IMR-90 (cell line): ENCODE data around the gene TRABD. TPM values are rescaled to one million over a fixed set of nuclear protein-coding genes. Genes with fewer than 3 reads are reported as not detected.

Experiments
- ATAC-seq: fragments of 200-7000 bp; cut with Tn5 transposase; 2 replicates; pipeline ENCODE4 v1.9.1; 2020; ENCODE audit warnings: low read depth, mild to moderate bottlenecking, moderate library complexity
- BruUV-seq: library from RNA; stranded (reverse); fragments of 400-500 nt; replicated peaks from 2 replicates; lab custom pipeline; 2021; lab: Mats Ljungman, UMichigan
- CTCF ChIA-PET: fragments of 300-600 bp; formaldehyde crosslinking; extraction: SDS; loops from one replicate; lab custom pipeline; 2021; ENCODE audit warnings: antibody characterized with exemption; lab: Yijun Ruan, JAX
- POLR2A ChIA-PET: fragments of 300-600 bp; sonication (Branson Sonifier 250); formaldehyde crosslinking; loops from one replicate; lab custom pipeline; 2022; ENCODE audit warnings: antibody characterized with exemption; ENCODE audit not compliant: unreplicated experiment; lab: Charles Lee
- DNase-seq: peaks from one replicate; pipeline ENCODE4 v3.0.0; 2013
- H2AFZ ChIP-seq: replicated peaks from 2 replicates; pipeline ENCODE3; 2013; ENCODE audit warnings: low read length, mild to moderate bottlenecking; ENCODE audit not compliant: poor library complexity
- H2AK5ac ChIP-seq: 2 replicates; pipeline ENCODE4 v1.6.1; 2013; ENCODE audit warnings: low read depth, low read length, inconsistent platforms
- H2AK9ac ChIP-seq: replicated peaks from 2 replicates; pipeline ENCODE3; 2013; ENCODE audit warnings: mild to moderate bottlenecking, low read depth, low read length, moderate library complexity; ENCODE audit not compliant: poor library complexity
- H2BK120ac ChIP-seq: 2 replicates; pipeline ENCODE4 v1.6.1; 2013; ENCODE audit warnings: low read depth, low read length, inconsistent platforms
- H2BK15ac ChIP-seq: 3 replicates; pipeline ENCODE4 v1.6.1; 2013; ENCODE audit warnings: low read depth, low read length, inconsistent platforms
- H2BK20ac ChIP-seq: 2 replicates; pipeline ENCODE4 v1.6.1; 2013; ENCODE audit warnings: low read depth, mild to moderate bottlenecking, inconsistent platforms, low read length, moderate library complexity
- H2BK5ac ChIP-seq: 2 replicates; pipeline ENCODE4 v1.6.1; 2013; ENCODE audit warnings: mild to moderate bottlenecking, low read depth, low read length, inconsistent platforms; ENCODE audit not compliant: poor library complexity, severe bottlenecking
- H3K14ac ChIP-seq: replicated peaks from 2 replicates; pipeline ENCODE4 v1.6.1; 2013; ENCODE audit warnings: low read depth, low read length, inconsistent platforms
- H3K18ac ChIP-seq: 2 replicates; pipeline ENCODE4 v1.6.1; 2013; ENCODE audit warnings: low read depth, low read length, control low read depth
- H3K23ac ChIP-seq: 2 replicates; pipeline ENCODE4 v1.6.1; 2013; ENCODE audit warnings: low read depth, low read length, inconsistent platforms
- H3K27ac ChIP-seq: 2 replicates; pipeline ENCODE4 v1.5.1; 2013; ENCODE audit warnings: mild to moderate bottlenecking, control low read depth, low read length; ENCODE audit not compliant: insufficient read depth
- H3K27me3 ChIP-seq: 2 replicates; pipeline ENCODE4 v1.6.1; 2013; ENCODE audit warnings: low read length; ENCODE audit not compliant: control insufficient read depth, insufficient read depth
- H3K36me3 ChIP-seq: 2 replicates; pipeline ENCODE4 v1.6.1; 2013; ENCODE audit warnings: low read length, mixed read lengths; ENCODE audit not compliant: control insufficient read depth, insufficient read depth
- H3K4ac ChIP-seq: 2 replicates; pipeline ENCODE4 v1.6.1; 2013; ENCODE audit warnings: low read depth, low read length, inconsistent platforms
- H3K4me1 ChIP-seq: 2 replicates; pipeline ENCODE4 v1.6.1; 2013; ENCODE audit warnings: low read length, mixed read lengths; ENCODE audit not compliant: control insufficient read depth, insufficient read depth
- H3K4me2 ChIP-seq: 2 replicates; pipeline ENCODE4 v1.6.1; 2013; ENCODE audit warnings: low read depth, mild to moderate bottlenecking, control low read depth, low read length, moderate library complexity
- H3K4me3 ChIP-seq: 2 replicates; pipeline ENCODE4 v1.5.1; 2013; ENCODE audit warnings: low read depth, mild to moderate bottlenecking, control low read depth, low read length, moderate library complexity; ENCODE audit not compliant: insufficient read depth
- H3K56ac ChIP-seq: 2 replicates; pipeline ENCODE4 v1.6.1; 2013; ENCODE audit warnings: low read length, inconsistent platforms; ENCODE audit not compliant: insufficient read depth; ENCODE audit errors: extremely low read depth
- H3K79me1 ChIP-seq, 2 experiments: 2 replicates each; pipeline ENCODE4 v1.6.1; 2013; ENCODE audit warnings: low read length in 2 of 2, inconsistent platforms in 1 of 2, low read depth in 1 of 2
- H3K9ac ChIP-seq: 2 replicates; pipeline ENCODE4 v1.6.1; 2013; ENCODE audit warnings: low read depth, low read length, control low read depth
- H3K9me1 ChIP-seq: 2 replicates; pipeline ENCODE4 v1.6.1; 2013; ENCODE audit warnings: low read length, inconsistent platforms; ENCODE audit not compliant: insufficient read depth
- H3K9me3 ChIP-seq: 2 replicates; pipeline ENCODE4 v1.6.1; 2013; ENCODE audit warnings: low read length; ENCODE audit not compliant: control insufficient read depth, insufficient read depth
- H4K20me1 ChIP-seq: 2 replicates; pipeline ENCODE4 v1.6.1; 2013; ENCODE audit warnings: low read length, inconsistent platforms; ENCODE audit not compliant: insufficient read depth
- H4K5ac ChIP-seq: 2 replicates; pipeline ENCODE4 v1.6.1; 2013; ENCODE audit warnings: mild to moderate bottlenecking, low read depth, low read length, control low read depth
- H4K8ac ChIP-seq, 2 experiments: 2 replicates each; pipeline ENCODE4 v1.6.1; 2013; ENCODE audit warnings: low read depth in 2 of 2, low read length in 2 of 2, control low read depth in 1 of 2, inconsistent platforms in 1 of 2
- H4K91ac ChIP-seq: 2 replicates; pipeline ENCODE4 v1.6.1; 2013; ENCODE audit warnings: low read depth, low read length, inconsistent platforms; ENCODE audit not compliant: insufficient read depth
- BHLHE40 ChIP-seq: fragments of 150-350 bp; IDR thresholded peaks from 2 replicates; pipeline ENCODE4 v1.6.1; 2016; ENCODE audit warnings: mild to moderate bottlenecking, low read depth, low read length
- CEBPB ChIP-seq: IDR thresholded peaks from 2 replicates; pipeline ENCODE4 v1.6.1; 2012; ENCODE audit warnings: low read depth, low read length, improper control_type of control experiment
- CHD1 ChIP-seq: IDR thresholded peaks from 2 replicates; pipeline ENCODE4 v1.6.1; 2012; ENCODE audit warnings: low read depth, low read length, improper control_type of control experiment
- ELK1 ChIP-seq: fragments of 150-350 bp; IDR thresholded peaks from 2 replicates; pipeline ENCODE4 v1.6.1; 2016; ENCODE audit warnings: low read depth, mild to moderate bottlenecking, low read length, moderate library complexity, borderline replicate concordance
- FOS ChIP-seq: fragments of 150-350 bp; IDR thresholded peaks from 2 replicates; pipeline ENCODE4 v1.6.1; 2016; ENCODE audit warnings: low read depth, low read length
- MAZ ChIP-seq: IDR thresholded peaks from 2 replicates; pipeline ENCODE4 v1.6.1; 2012; ENCODE audit warnings: low read depth, mild to moderate bottlenecking, low read length, improper control_type of control experiment, moderate library complexity, borderline replicate concordance
- MXI1 ChIP-seq: IDR thresholded peaks from 2 replicates; pipeline ENCODE4 v1.6.1; 2012; ENCODE audit warnings: low read depth, mild to moderate bottlenecking, low read length, moderate library complexity, borderline replicate concordance
- POLR2A ChIP-seq: IDR thresholded peaks from 2 replicates; pipeline ENCODE4 v1.6.1; 2012; ENCODE audit warnings: mild to moderate bottlenecking, low read depth, low read length
- RAD21 ChIP-seq: IDR thresholded peaks from 2 replicates; pipeline ENCODE4 v1.6.1; 2012; ENCODE audit warnings: low read length, improper control_type of control experiment
- RCOR1 ChIP-seq: IDR thresholded peaks from 2 replicates; pipeline ENCODE4 v1.6.1; 2012; ENCODE audit warnings: mild to moderate bottlenecking, low read length, improper control_type of control experiment; ENCODE audit not compliant: insufficient replicate concordance
- SMC3 ChIP-seq: fragments of 150-350 bp; IDR thresholded peaks from 2 replicates; pipeline ENCODE4 v1.6.1; 2016; ENCODE audit warnings: low read depth, mild to moderate bottlenecking, antibody characterized with exemption, low read length, moderate library complexity
- WGBS, 2 experiments: methylation state at CpG; one replicate each; pipeline versions ENCODE4 v1.1.5 to v1.1.7; 2013; ENCODE audit warnings: missing lambda C conversion rate in 2 of 2; ENCODE audit not compliant: insufficient read length in 1 of 2; ENCODE audit errors: extremely low coverage in 2 of 2; 5-methylcytosine and 5-hydroxymethylcytosine counted together
- dilution Hi-C: fragments of 300-500 bp; cut with HindIII; formaldehyde crosslinking; loops from one replicate; pipeline ENCODE4 v1.14.3; 2018; ENCODE audit warnings: low sequenced_read_pairs; ENCODE audit not compliant: unreplicated experiment
- in situ Hi-C: fragments of 300-500 bp; cut with MboI; formaldehyde crosslinking; loops from 3 replicates; pipeline ENCODE4 v1.14.3; 2019; ENCODE audit warnings: low sequenced_read_pairs, inconsistent platforms, mixed read lengths
- intact Hi-C: fragments of 100-400 bp; cut with micrococcal nuclease; formaldehyde crosslinking; loops from 2 replicates; pipeline ENCODE4 v1.10.0; 2022
- polyA plus RNA-seq, 3 experiments: library from polyadenylated mRNA; depleted of rRNA; stranded (reverse); fragments of >200 nt; gene quantifications; 2 replicates each; pipeline ENCODE4 v1.2.3, GENCODE V29; 2012; ENCODE audit warnings: low replicate concordance in 1 of 3
- total RNA-seq: library from RNA; depleted of rRNA; stranded (reverse); fragments of >200 nt; gene quantifications from 2 replicates; pipeline ENCODE4 v1.2.3, GENCODE V29; 2012
- TF ChIP-seq, protein P1 (sequence below): fragments of 150-350 bp; IDR thresholded peaks from 2 replicates; pipeline ENCODE4 v1.6.1; 2017; ENCODE audit warnings: mild to moderate bottlenecking, antibody characterized with exemption, low read length, low read depth
- TF ChIP-seq, protein P2 (sequence below): conservative IDR thresholded peaks from 2 replicates; pipeline ENCODE4 v1.5.1; 2012; ENCODE audit warnings: mild to moderate bottlenecking, low read depth, low read length, improper control_type of control experiment

Gene TRABD
- total and polyA plus RNA-seq, 2 of the 4 experiments (the other 2 are of a cell fraction), result 13.4 to 42.7 TPM

- in situ Hi-C loops, result no loop called here
These were observed 10.6 kb upstream of the TRABD start for GRCh38 chr22:50175191-50175461.

More at GRCh38 chr22:50175191-50175461, 10.6 kb upstream of the TRABD start:
- no peak overlapping the region for H3K4me3 ChIP-seq
- ATAC-seq (no peak), DNase-seq (no peak)
- CTCF ChIA-PET, result no interaction called here
- no peak overlapping the region for H3K4ac ChIP-seq
- H3K14ac ChIP-seq, result no peak overlapping the region
- H2AFZ ChIP-seq, result no peak overlapping the region
- H3K18ac ChIP-seq, result no peak overlapping the region
- no peak overlapping the region for H2BK120ac ChIP-seq
- no peak overlapping the region for H4K5ac ChIP-seq
- no peak overlapping the region for H3K9ac ChIP-seq
- no peak overlapping the region for H3K23ac ChIP-seq
- no peak overlapping the region for H3K4me2 ChIP-seq
- no TSS peak for BruUV-seq
- no peak overlapping the region for H4K91ac ChIP-seq
- H2BK20ac ChIP-seq, result no peak overlapping the region
- H3K36me3 ChIP-seq, result peaks cover 2% of the 10 kb centered on the region; the same call in 1 of the 2 replicates
- no peaks in the 10 kb centered on the region for H3K4me1 ChIP-seq
- H3K27me3 ChIP-seq, result peaks cover 13% of the 10 kb centered on the region; the same call in 1 of the 2 replicates
- dilution Hi-C loops, result no loop called here
- intact Hi-C loops, result no loop called here
- no peak overlapping the region for H3K27ac ChIP-seq
- no peak overlapping the region for H2BK15ac ChIP-seq
- no peak overlapping the region for H4K8ac ChIP-seq
- no peaks in the 10 kb centered on the region for H4K20me1 ChIP-seq
- H2BK5ac ChIP-seq, result no peak overlapping the region
- TF ChIP-seq POLR2A (no peak), SMC3 (no peak), RCOR1 (no peak), CHD1 (no peak), ELK1 (no peak), BHLHE40 (no peak), MXI1 (no peak), FOS (no peak), MAZ (no peak), CEBPB (no peak), RAD21 (no peak)
- TF ChIP-seq, protein P1, sequence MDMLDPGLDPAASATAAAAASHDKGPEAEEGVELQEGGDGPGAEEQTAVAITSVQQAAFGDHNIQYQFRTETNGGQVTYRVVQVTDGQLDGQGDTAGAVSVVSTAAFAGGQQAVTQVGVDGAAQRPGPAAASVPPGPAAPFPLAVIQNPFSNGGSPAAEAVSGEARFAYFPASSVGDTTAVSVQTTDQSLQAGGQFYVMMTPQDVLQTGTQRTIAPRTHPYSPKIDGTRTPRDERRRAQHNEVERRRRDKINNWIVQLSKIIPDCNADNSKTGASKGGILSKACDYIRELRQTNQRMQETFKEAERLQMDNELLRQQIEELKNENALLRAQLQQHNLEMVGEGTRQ, result no peak
- TF ChIP-seq, protein P2, sequence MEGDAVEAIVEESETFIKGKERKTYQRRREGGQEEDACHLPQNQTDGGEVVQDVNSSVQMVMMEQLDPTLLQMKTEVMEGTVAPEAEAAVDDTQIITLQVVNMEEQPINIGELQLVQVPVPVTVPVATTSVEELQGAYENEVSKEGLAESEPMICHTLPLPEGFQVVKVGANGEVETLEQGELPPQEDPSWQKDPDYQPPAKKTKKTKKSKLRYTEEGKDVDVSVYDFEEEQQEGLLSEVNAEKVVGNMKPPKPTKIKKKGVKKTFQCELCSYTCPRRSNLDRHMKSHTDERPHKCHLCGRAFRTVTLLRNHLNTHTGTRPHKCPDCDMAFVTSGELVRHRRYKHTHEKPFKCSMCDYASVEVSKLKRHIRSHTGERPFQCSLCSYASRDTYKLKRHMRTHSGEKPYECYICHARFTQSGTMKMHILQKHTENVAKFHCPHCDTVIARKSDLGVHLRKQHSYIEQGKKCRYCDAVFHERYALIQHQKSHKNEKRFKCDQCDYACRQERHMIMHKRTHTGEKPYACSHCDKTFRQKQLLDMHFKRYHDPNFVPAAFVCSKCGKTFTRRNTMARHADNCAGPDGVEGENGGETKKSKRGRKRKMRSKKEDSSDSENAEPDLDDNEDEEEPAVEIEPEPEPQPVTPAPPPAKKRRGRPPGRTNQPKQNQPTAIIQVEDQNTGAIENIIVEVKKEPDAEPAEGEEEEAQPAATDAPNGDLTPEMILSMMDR, result no peak
- no peaks in the 10 kb centered on the region for H3K9me3 ChIP-seq
- no peaks in the 10 kb centered on the region for H3K79me1 ChIP-seq
- 20% methylated on average over 1 of the region's 6 CpGs; no CpG with 5 or more reads in 1 of the 2 experiments for WGBS, 2 experiments
- no peaks in the 10 kb centered on the region for H3K9me1 ChIP-seq
- H2AK9ac ChIP-seq, result no peak overlapping the region
- H2AK5ac ChIP-seq, result no peak overlapping the region
- POLR2A ChIA-PET, result no interaction called here
- no peak overlapping the region for H3K56ac ChIP-seq
